Measurements from ENCODE around the gene FAM241B. TPM values are rescaled to one million over a fixed set of nuclear protein-coding genes. Genes with fewer than 3 reads are reported as not detected.

FAM241B gene
- total RNA-seq, 4 donors from 2014 or later, result 0.34 to 1.9 (median 1.3) TPM

DNA sequence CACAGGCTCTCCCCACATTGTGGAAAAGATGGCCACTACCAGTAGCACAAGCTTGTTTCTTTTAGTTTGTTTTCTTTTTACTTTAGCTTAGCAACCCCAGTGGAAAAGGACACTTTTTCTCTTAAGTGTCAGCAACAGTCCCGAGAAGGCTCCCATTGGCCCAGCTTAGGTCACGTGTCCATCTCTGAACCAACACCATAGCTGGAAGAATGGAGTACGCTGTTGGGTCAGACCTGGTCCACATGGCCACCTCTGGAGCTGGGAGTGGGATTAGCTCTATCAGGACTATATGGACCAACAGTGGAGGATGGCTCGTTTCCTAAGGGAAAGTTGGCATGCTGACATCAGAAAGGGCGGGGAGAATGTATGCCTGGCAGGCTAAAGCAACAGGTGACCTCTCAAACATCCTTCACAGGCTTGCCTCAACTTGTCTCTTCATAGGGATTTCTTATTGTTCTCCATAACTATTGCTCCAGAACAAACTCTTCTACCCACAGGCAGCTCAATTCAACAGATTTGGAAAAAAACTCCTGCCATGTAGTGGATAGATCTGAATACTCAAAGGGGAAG is 29.2 kb upstream of the FAM241B start:
- WGBS, 2 donors, result 65 to 67% methylated on average over 5 of the region's 5 CpGs
- H3K4me3 ChIP-seq (ENCODE audit: low read depth, poor library complexity, severe bottlenecking), result no peak overlapping the region
- DNase-seq (ENCODE audit: low spot score in 2 of 2), result no peak
- TF ChIP-seq, protein P1, sequence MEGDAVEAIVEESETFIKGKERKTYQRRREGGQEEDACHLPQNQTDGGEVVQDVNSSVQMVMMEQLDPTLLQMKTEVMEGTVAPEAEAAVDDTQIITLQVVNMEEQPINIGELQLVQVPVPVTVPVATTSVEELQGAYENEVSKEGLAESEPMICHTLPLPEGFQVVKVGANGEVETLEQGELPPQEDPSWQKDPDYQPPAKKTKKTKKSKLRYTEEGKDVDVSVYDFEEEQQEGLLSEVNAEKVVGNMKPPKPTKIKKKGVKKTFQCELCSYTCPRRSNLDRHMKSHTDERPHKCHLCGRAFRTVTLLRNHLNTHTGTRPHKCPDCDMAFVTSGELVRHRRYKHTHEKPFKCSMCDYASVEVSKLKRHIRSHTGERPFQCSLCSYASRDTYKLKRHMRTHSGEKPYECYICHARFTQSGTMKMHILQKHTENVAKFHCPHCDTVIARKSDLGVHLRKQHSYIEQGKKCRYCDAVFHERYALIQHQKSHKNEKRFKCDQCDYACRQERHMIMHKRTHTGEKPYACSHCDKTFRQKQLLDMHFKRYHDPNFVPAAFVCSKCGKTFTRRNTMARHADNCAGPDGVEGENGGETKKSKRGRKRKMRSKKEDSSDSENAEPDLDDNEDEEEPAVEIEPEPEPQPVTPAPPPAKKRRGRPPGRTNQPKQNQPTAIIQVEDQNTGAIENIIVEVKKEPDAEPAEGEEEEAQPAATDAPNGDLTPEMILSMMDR (IDR thresholded peaks at IDR 0.05), result no peak
- no peak for TF ChIP-seq POLR2A (IDR thresholded peaks at IDR 0.05)
- intact Hi-C loops (cut with DNase I; ENCODE audit: low total_unique reads), result no loop called here

DNA sequence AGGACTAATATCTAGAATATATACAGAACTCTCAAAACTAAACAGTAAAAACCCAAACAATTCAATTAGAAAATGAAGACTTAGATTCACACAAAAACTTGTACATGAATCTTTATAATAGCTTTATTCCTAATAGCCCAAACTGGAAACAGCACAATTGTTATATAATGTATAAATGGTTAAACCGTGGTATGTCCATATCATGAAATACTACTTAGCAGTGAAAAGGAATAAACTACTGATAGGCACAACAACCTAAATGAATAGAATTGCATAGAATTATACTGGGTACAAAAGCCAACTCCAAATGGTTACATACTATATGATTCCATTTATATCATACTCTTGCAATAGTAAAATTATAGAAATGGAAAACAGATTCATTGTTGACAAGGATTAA is 21.0 kb upstream of the FAM241B start:
- H3K4me3 ChIP-seq (ENCODE audit: low read depth, poor library complexity, severe bottlenecking), result no peak overlapping the region
- WGBS, 2 donors, result 95 to 97% methylated on average over 1 of the region's 1 CpG
- TF ChIP-seq, protein P1 (IDR thresholded peaks at IDR 0.05), result no peak
- no peak for TF ChIP-seq POLR2A (IDR thresholded peaks at IDR 0.05)
- intact Hi-C loops (cut with DNase I; ENCODE audit: low total_unique reads), result no loop called here
- DNase-seq (ENCODE audit: low spot score in 2 of 2), result no peak

DNA sequence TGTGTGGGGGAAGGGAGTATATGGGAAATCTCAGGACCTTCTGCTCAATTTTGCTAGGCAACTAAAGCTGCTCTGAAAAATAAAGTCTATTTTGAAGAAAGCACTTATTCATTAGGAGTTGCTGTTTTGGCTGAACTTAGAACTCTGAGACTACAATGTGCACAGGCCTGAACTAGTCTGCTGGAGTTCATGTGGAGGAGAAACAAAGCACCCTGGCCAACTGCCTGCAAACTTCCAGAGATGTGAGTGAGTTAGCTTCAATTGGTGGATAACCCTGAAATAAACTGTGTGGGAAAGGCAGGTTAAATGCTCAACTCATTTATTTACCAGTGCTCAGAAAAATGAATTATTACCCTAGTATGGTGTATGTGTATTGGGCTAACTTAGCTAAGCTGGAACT is 17.3 kb upstream of the FAM241B start:
- intact Hi-C loops (cut with DNase I; ENCODE audit: low total_unique reads), result no loop called here
- TF ChIP-seq, protein P1 (IDR thresholded peaks at IDR 0.05), result no peak
- TF ChIP-seq POLR2A (IDR thresholded peaks at IDR 0.05), result no peak
- no peak for DNase-seq (ENCODE audit: low spot score in 2 of 2)
- H3K4me3 ChIP-seq (ENCODE audit: low read depth, poor library complexity, severe bottlenecking), result no peak overlapping the region

DNA sequence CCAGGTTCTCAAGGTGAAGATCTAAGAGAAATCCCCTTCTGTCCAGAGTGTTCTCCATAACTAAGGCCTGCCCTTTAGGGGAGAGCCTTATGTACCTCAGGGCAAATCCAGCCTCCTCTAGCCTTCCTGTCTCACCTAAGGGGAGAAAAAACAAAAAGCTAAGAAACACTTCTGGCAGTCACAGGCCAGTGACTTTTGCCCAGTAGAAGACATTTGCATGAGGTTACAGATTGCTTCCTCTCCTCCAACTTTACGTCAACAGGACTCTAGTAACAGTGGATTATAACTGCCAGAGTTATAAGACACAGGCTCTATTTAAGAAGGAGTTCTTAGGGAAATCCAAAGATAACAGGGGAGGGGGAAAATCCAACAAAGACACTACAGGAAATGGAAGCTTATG is 15.9 kb upstream of the FAM241B start:
- TF ChIP-seq POLR2A (IDR thresholded peaks at IDR 0.05), result no peak
- TF ChIP-seq, protein P1 (IDR thresholded peaks at IDR 0.05), result no peak
- H3K4me3 ChIP-seq (ENCODE audit: low read depth, poor library complexity, severe bottlenecking), result no peak overlapping the region
- 83 to 96% methylated on average over 1 of the region's 1 CpG for WGBS, 2 donors
- intact Hi-C loops (cut with DNase I; ENCODE audit: low total_unique reads), result no loop called here
- no peak for DNase-seq (ENCODE audit: low spot score in 2 of 2)

DNA sequence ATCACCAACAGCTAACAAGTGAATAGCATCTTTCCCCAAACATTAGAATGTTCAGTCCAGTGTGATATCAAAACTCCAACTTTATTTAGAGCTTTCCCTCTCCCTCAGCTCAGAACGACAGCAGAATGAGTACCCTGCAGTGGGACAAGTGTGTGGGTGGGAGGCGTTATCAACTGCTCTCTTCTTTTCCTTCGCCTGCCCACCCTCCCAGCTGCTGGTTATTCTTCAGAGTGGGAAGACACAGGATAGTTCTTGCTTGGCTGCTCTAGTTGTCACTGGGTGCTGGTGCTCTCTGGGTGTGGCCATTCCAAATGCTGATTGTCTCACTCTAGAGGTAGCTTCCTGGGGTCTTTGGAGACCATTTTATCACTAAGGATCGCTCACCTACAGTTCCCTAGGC is 13.7 kb upstream of the FAM241B start:
- TF ChIP-seq POLR2A (IDR thresholded peaks at IDR 0.05), result no peak
- TF ChIP-seq, protein P1 (IDR thresholded peaks at IDR 0.05), result no peak
- WGBS, 2 donors, result 74 to 81% methylated on average over 4 of the region's 4 CpGs
- no peak for DNase-seq (ENCODE audit: low spot score in 2 of 2)
- H3K4me3 ChIP-seq (ENCODE audit: low read depth, poor library complexity, severe bottlenecking), result no peak overlapping the region
- intact Hi-C loops (cut with DNase I; ENCODE audit: low total_unique reads), result no loop called here

DNA sequence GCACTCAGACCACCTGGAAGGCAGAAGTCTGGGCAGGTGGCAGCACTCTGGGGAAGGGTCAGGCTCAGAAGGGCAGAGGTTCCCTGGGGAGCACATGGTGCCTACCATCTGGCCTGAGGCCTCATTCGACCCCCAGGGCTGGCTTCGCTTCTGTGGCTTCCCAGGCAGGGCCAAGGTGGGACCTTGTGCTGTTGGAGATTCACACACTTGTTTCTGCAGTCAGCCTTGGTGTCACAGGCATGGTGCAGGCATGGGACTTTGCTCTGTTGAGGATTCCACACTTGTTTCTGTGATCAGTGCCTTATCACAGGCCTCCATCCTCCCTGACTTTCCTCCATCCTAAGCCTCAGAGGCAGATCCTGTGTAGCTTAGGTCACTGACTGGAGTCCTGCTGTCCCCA is 11.3 kb upstream of the FAM241B start:
- WGBS, 2 donors, result 100% methylated on average over 2 of the region's 2 CpGs; no CpG with 5 or more reads in 1 of the 2 donors
- H3K4me3 ChIP-seq (ENCODE audit: low read depth, poor library complexity, severe bottlenecking), result no peak overlapping the region
- no peak for DNase-seq (ENCODE audit: low spot score in 2 of 2)
- TF ChIP-seq, protein P1 (IDR thresholded peaks at IDR 0.05), result no peak
- no peak for TF ChIP-seq POLR2A (IDR thresholded peaks at IDR 0.05)
- intact Hi-C loops (cut with DNase I; ENCODE audit: low total_unique reads), result no loop called here

All from lower leg skin (tissue), 4 donors.